NT2/D1 (cell line): Measurements from ENCODE around the gene DLL1.

Experiments used
- YY1 ChIP-seq: IDR thresholded peaks from 2 replicates; pipeline ENCODE4 v1.6.1; 2011; ENCODE audit not compliant: insufficient read length, insufficient read depth
- ZNF274 ChIP-seq: IDR thresholded peaks from 2 replicates; pipeline ENCODE4 v1.6.1; 2011; ENCODE audit warnings: mild to moderate bottlenecking, low read depth, low read length

- TF ChIP-seq YY1 (no peak), ZNF274 (no peak)
Measured at GRCh38 chr6:170255426-170256125, 35.3 kb downstream of the DLL1 start.
